ENCODE data around the gene CAMTA1. TPM values are rescaled to one million over a fixed set of nuclear protein-coding genes. Genes with fewer than 3 reads are reported as not detected.

The CAMTA1 gene
- total and polyA plus RNA-seq, 8 donors, result 13.0 to 54.2 (median 23.6) TPM

- WGBS, 2 donors, result 86 to 88% methylated on average over 14 of the region's 14 CpGs
- Histone ChIP-seq H3K36me3 (no peaks in the 10 kb centered on the region), H3K27me3 (no peaks in the 10 kb centered on the region), H3K4me1 (no peaks in the 10 kb centered on the region), H3K9me3 (no peaks in the 10 kb centered on the region), H3K4me3 (no peak overlapping the region), H3K27ac (no peak overlapping the region)
- DNase-seq, result no peak
- intact Hi-C loops (cut with DNase I), result no loop called here
- ATAC-seq, result no peak
- TF ChIP-seq CTCF (IDR thresholded peaks at IDR 0.05), result no peak
- no peak for FAIRE-seq
These were observed 233.6 kb downstream of the CAMTA1 start for GRCh38 chr1:7018826-7019225.

GRCh38 chr1:7019510-7019909 lies 234.3 kb downstream of the CAMTA1 start:
- WGBS, 2 donors, result 71 to 73% methylated on average over 9 of the region's 9 CpGs
- no peaks in the 10 kb centered on the region for H3K4me1 ChIP-seq
- no peaks in the 10 kb centered on the region for H3K9me3 ChIP-seq
- H3K27me3 ChIP-seq, result no peaks in the 10 kb centered on the region
- FAIRE-seq, result no peak
- no peak for TF ChIP-seq CTCF (IDR thresholded peaks at IDR 0.05)
- intact Hi-C loops (cut with DNase I), result no loop called here
- H3K27ac ChIP-seq, result no peak overlapping the region
- no peak for ATAC-seq
- no peak for DNase-seq
- H3K4me3 ChIP-seq, result no peak overlapping the region
- H3K36me3 ChIP-seq, result no peaks in the 10 kb centered on the region

- Histone ChIP-seq H3K27me3 (no peaks in the 10 kb centered on the region), H3K4me1 (no peaks in the 10 kb centered on the region), H3K9me3 (no peaks in the 10 kb centered on the region), H3K4me3 (no peak overlapping the region), H3K27ac (no peak overlapping the region), H3K36me3 (no peaks in the 10 kb centered on the region)
- intact Hi-C loops (cut with DNase I), result no loop called here
- no peak for FAIRE-seq
- no peak for ATAC-seq
- 63 to 71% methylated on average over 3 of the region's 3 CpGs for WGBS, 2 donors
- no peak for DNase-seq
- TF ChIP-seq CTCF (IDR thresholded peaks at IDR 0.05), result no peak
These were observed 236.8 kb downstream of the CAMTA1 start for GRCh38 chr1:7022058-7022457.

DNA sequence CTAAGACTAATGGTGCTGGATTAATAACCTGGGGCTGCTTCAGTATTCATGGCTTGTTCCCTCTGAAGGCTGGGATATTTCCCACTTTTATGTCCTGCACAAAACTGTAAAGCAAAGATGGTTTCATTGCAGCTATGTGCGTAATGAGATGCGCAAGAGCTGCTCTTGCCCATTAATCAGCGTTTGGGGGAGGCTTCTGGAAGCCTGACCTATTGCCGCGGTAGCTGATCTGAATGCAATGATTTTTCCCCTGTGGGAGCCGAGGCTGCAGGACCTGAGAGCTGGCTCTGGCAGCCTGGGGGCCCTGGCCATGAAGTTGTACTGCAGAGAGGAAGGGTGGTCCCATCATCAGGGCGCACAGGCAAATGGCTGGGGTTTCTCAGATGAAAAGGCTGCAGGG lies 239.8 kb downstream of the CAMTA1 start:
- Histone ChIP-seq H3K36me3 (no peaks in the 10 kb centered on the region), H3K27me3 (no peaks in the 10 kb centered on the region), H3K4me1 (no peaks in the 10 kb centered on the region), H3K4me3 (no peak overlapping the region), H3K27ac (no peak overlapping the region), H3K9me3 (no peaks in the 10 kb centered on the region)
- DNase-seq (no peak), FAIRE-seq (no peak), ATAC-seq (no peak)
- intact Hi-C loops (cut with DNase I), result no loop called here
- 81 to 86% methylated on average over 7 of the region's 7 CpGs for WGBS, 2 donors
- TF ChIP-seq CTCF (IDR thresholded peaks at IDR 0.05), result no peak

DNA sequence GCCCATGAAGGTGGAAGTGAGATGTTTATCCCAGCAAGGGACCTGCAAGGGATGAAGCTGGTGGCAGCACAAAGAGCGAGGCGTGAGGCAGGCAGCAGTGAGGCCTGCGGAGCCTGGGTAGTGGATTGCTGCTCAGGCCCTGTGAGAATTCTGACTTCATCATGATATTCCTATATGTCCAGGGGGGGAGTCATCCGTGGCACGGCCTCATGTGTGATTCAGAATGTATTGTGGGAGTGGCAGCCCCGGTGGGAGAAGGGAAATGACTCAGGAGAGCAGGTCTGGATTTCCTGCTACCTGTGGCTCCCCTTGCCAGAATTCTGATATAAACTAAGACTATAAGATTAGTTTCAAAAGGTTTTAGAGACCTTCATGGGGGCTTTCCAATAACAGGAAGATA lies 240.9 kb downstream of the CAMTA1 start:
- DNase-seq (no peak), ATAC-seq (no peak), FAIRE-seq (no peak)
- Histone ChIP-seq H3K27ac (no peak overlapping the region), H3K27me3 (no peaks in the 10 kb centered on the region), H3K9me3 (no peaks in the 10 kb centered on the region), H3K4me1 (no peaks in the 10 kb centered on the region), H3K4me3 (no peak overlapping the region), H3K36me3 (no peaks in the 10 kb centered on the region)
- intact Hi-C loops (cut with DNase I), result no loop called here
- 88 to 94% methylated on average over 6 of the region's 6 CpGs for WGBS, 2 donors
- no peak for TF ChIP-seq CTCF (IDR thresholded peaks at IDR 0.05)
